ENCODE measurements around the gene SSU72.
"Not testable (repeated sequence)": the region's sequence is repeated elsewhere in the genome, so short reads cannot be mapped to it uniquely, and the experiment has no call there.

DNA sequence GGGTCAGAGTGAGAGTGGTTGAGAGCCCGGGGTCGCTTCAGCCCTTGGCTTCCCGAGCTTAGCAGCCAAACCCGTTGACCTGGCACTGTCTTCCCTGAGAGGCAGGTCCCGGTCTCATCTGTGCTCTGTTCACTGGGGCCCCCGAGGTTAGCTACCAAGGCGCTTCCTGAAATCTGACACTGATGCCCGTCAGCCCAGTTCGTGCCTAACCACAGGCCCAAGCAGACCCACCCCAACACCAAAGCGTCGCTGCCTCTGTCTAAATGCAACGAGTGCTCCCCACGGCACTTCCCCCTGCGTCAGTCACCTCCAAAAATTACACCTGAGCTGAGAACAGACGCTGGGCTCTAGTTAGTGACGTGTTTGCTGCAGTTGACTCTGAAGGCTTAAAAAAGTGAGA lies 60.3 kb downstream of the SSU72 start:
- not testable (repeated sequence) for TF ChIP-seq POLR2A (IDR thresholded peaks at IDR 0.05; ENCODE audit: low read depth, low read length); TAF1 (IDR thresholded peaks at IDR 0.05; ENCODE audit: borderline replicate concordance, low read depth, low read length)

All from GM12892 (cell line).